C4-2B (cell line): ENCODE data around the gene AFAP1.

Experiments
- ZFX ChIP-seq: fragments of 450-650 bp; IDR thresholded peaks from 2 replicates; pipeline ENCODE4 v1.6.1; 2017
- TF ChIP-seq, protein P1 (sequence below): fragments of 450-650 bp; conservative IDR thresholded peaks from 2 replicates; pipeline ENCODE4 v1.5.1; 2017; ENCODE audit warnings: mild to moderate bottlenecking

DNA sequence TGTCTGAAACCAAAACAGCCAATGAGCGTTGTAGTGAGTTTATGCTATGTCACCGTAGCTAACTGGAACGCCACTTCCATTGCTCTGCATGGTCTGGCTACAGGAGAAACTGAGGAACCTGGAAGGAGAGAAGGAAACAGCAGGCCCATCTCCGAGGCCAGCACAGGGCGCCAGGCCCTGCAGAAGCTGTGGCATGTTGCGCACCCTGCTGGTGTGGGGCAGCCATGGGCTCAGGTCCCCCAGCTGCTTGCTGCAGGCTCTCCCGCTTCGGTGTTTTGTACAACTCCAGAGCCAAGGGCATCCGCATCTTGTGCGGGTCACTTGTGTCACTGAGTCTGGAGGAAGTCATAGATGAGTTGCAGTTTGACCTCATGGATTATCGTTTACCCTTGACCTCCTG lies 89.2 kb downstream of the AFAP1 start:
- TF ChIP-seq, protein P1, sequence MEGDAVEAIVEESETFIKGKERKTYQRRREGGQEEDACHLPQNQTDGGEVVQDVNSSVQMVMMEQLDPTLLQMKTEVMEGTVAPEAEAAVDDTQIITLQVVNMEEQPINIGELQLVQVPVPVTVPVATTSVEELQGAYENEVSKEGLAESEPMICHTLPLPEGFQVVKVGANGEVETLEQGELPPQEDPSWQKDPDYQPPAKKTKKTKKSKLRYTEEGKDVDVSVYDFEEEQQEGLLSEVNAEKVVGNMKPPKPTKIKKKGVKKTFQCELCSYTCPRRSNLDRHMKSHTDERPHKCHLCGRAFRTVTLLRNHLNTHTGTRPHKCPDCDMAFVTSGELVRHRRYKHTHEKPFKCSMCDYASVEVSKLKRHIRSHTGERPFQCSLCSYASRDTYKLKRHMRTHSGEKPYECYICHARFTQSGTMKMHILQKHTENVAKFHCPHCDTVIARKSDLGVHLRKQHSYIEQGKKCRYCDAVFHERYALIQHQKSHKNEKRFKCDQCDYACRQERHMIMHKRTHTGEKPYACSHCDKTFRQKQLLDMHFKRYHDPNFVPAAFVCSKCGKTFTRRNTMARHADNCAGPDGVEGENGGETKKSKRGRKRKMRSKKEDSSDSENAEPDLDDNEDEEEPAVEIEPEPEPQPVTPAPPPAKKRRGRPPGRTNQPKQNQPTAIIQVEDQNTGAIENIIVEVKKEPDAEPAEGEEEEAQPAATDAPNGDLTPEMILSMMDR = no peak
- no peak for TF ChIP-seq ZFX
